Smooth muscle cell (in vitro differentiated cells): Measurements from ENCODE around the gene MAGIX. TPM values are rescaled to one million over a fixed set of nuclear protein-coding genes. Genes with fewer than 3 reads are reported as not detected.

Experiments
- DNase-seq: peaks from one replicate; lab custom pipeline; 2025; ENCODE audit not compliant: unreplicated experiment; lab: John Stamatoyannopoulos, UW
- H2AFZ ChIP-seq: fragments of 200-600 bp; sonication (generic); 2 replicates; pipeline ENCODE4 v1.6.0; 2016; ENCODE audit warnings: antibody characterized with exemption, low read depth, mild to moderate bottlenecking
- H3F3A ChIP-seq: fragments of 200-600 bp; sonication (generic); 2 replicates; pipeline ENCODE4 v1.6.0; 2017; ENCODE audit warnings: antibody characterized with exemption, low read depth
- H3K27ac ChIP-seq: fragments of 200-600 bp; sonication (generic); 2 replicates; pipeline ENCODE4 v1.5.1; 2016; ENCODE audit warnings: low read depth, mild to moderate bottlenecking
- H3K27me3 ChIP-seq: fragments of 200-600 bp; sonication (generic); 2 replicates; pipeline ENCODE4 v1.6.1; 2016; ENCODE audit warnings: low read depth, mild to moderate bottlenecking
- H3K36me3 ChIP-seq: fragments of 200-600 bp; sonication (generic); 2 replicates; pipeline ENCODE4 v1.5.1; 2016; ENCODE audit warnings: low read depth
- H3K4me1 ChIP-seq: fragments of 200-600 bp; sonication (generic); 2 replicates; pipeline ENCODE4 v1.5.1; 2016; ENCODE audit warnings: low read depth
- H3K4me2 ChIP-seq: fragments of 200-600 bp; sonication (generic); 2 replicates; pipeline ENCODE4 v1.6.0; 2016; ENCODE audit warnings: mild to moderate bottlenecking
- H3K4me3 ChIP-seq: fragments of 200-600 bp; sonication (generic); 2 replicates; pipeline ENCODE4 v1.5.1; 2016; ENCODE audit warnings: mild to moderate bottlenecking
- H3K79me2 ChIP-seq: fragments of 200-600 bp; sonication (generic); 2 replicates; pipeline ENCODE4 v1.6.0; 2016; ENCODE audit warnings: low read depth, mild to moderate bottlenecking
- H3K9ac ChIP-seq: fragments of 200-600 bp; sonication (generic); 2 replicates; pipeline ENCODE4 v1.6.0; 2016; ENCODE audit warnings: low read depth
- H3K9me3 ChIP-seq: fragments of 200-600 bp; sonication (generic); replicated peaks from 2 replicates; pipeline ENCODE4 v1.5.1; 2016; ENCODE audit warnings: low read depth
- H4K20me1 ChIP-seq: fragments of 200-600 bp; sonication (generic); 2 replicates; pipeline ENCODE4 v1.6.0; 2016; ENCODE audit warnings: low read depth
- WGBS: methylation state at CpG from one replicate; pipeline ENCODE4 v1.1.7; 2016; ENCODE audit warnings: low lambda C conversion rate; 5-methylcytosine and 5-hydroxymethylcytosine counted together
- polyA plus RNA-seq: library from polyadenylated mRNA; unstranded; fragments of >200 nt; fragmentation: Nextera tagmentation; extraction: Ambion mirVana; gene quantifications from 2 replicates; pipeline ENCODE4 v1.2.1, GENCODE V29; 2016
- total RNA-seq: library from RNA; depleted of rRNA; stranded (reverse); fragments of >200 nt; gene quantifications from 2 replicates; pipeline ENCODE4 v1.2.3, GENCODE V29; 2014
- TF ChIP-seq, protein P1 (sequence below): fragments of 200-600 bp; sonication (generic); IDR thresholded peaks from 2 replicates; pipeline ENCODE4 v1.5.1; 2017; ENCODE audit warnings: borderline replicate concordance, mild to moderate bottlenecking, antibody characterized with exemption; ENCODE audit not compliant: insufficient read depth, poor library complexity, severe bottlenecking

The MAGIX gene
- total and polyA plus RNA-seq, 2 experiments from 2014 or later: 0.45 to 3.8 TPM

GRCh38 chrX:49157194-49157593, 5.4 kb upstream of the MAGIX start:
- TF ChIP-seq, protein P1, sequence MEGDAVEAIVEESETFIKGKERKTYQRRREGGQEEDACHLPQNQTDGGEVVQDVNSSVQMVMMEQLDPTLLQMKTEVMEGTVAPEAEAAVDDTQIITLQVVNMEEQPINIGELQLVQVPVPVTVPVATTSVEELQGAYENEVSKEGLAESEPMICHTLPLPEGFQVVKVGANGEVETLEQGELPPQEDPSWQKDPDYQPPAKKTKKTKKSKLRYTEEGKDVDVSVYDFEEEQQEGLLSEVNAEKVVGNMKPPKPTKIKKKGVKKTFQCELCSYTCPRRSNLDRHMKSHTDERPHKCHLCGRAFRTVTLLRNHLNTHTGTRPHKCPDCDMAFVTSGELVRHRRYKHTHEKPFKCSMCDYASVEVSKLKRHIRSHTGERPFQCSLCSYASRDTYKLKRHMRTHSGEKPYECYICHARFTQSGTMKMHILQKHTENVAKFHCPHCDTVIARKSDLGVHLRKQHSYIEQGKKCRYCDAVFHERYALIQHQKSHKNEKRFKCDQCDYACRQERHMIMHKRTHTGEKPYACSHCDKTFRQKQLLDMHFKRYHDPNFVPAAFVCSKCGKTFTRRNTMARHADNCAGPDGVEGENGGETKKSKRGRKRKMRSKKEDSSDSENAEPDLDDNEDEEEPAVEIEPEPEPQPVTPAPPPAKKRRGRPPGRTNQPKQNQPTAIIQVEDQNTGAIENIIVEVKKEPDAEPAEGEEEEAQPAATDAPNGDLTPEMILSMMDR: no peak
- H3K36me3 ChIP-seq: no peaks in the 10 kb centered on the region
- no peaks in the 10 kb centered on the region for H4K20me1 ChIP-seq
- 76% methylated on average over 23 of the region's 25 CpGs for WGBS
- H3F3A ChIP-seq: no peaks in the 10 kb centered on the region
- no peak overlapping the region for H3K4me3 ChIP-seq
- H3K9me3 ChIP-seq: no peaks in the 10 kb centered on the region
- no peak overlapping the region for H3K27ac ChIP-seq
- no peak for DNase-seq
- H3K4me1 ChIP-seq: no peaks in the 10 kb centered on the region
- no peak overlapping the region for H2AFZ ChIP-seq
- H3K9ac ChIP-seq: no peak overlapping the region
- no peak overlapping the region for H3K4me2 ChIP-seq
- H3K79me2 ChIP-seq: no peaks in the 10 kb centered on the region
- H3K27me3 ChIP-seq: no peaks in the 10 kb centered on the region

DNA sequence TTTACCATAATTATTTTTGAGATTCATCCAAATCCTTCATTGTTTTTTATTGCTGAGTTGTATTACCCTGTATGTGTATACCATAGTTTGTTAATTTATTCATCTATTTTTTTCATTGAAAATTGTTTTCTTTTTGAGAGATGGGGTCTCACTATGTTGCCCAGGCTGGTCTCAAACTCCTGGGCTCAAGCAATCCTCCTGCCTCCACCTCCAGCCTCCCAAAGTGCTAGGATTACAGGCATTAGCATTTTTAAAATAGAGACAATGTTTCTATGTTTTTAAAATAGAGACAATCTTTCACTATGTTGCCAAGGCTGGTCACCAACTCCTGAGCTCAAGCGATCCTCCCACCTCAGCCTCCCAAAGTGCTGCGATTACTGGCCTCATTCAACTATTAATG, 1.6 kb upstream of the MAGIX start:
- H3F3A ChIP-seq: no peaks in the 10 kb centered on the region
- H3K4me1 ChIP-seq: no peaks in the 10 kb centered on the region
- no peaks in the 10 kb centered on the region for H3K79me2 ChIP-seq
- DNase-seq: no peak
- TF ChIP-seq, protein P1: no peak
- H3K36me3 ChIP-seq: no peaks in the 10 kb centered on the region
- no peaks in the 10 kb centered on the region for H3K27me3 ChIP-seq
- H4K20me1 ChIP-seq: no peaks in the 10 kb centered on the region
- no peaks in the 10 kb centered on the region for H3K9me3 ChIP-seq
- no peak overlapping the region for H2AFZ ChIP-seq
- WGBS: 95% methylated on average over 2 of the region's 2 CpGs
- no peak overlapping the region for H3K9ac ChIP-seq
- no peak overlapping the region for H3K27ac ChIP-seq
- H3K4me3 ChIP-seq: no peak overlapping the region
- no peak overlapping the region for H3K4me2 ChIP-seq

DNA sequence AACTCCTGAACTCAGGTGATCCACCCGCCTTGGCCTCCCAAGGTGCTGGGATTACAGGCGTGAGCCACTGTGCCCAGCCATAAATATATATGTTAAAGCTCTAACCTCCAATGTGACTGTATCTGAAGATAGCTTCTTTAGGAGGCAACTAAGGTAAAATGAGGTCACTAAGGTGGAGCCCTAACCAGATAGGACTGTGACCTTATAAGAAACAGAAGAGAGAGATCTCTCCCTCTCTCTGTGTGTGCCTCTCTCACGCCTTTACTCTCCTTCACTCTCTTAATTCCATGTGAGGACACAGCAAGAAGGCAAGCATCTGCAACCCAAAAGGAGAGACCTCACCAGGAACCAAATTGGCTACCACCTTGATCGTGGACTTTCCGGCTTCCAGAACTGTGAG, 926 bp upstream of the MAGIX start:
- WGBS: 86% methylated on average over 5 of the region's 5 CpGs
- Histone ChIP-seq H3F3A (no peaks in the 10 kb centered on the region), H3K79me2 (no peaks in the 10 kb centered on the region), H3K27me3 (no peaks in the 10 kb centered on the region), H4K20me1 (no peaks in the 10 kb centered on the region), H3K4me2 (no peak overlapping the region), H3K4me3 (no peak overlapping the region), H3K9ac (no peak overlapping the region), H3K27ac (no peak overlapping the region), H2AFZ (no peak overlapping the region), H3K4me1 (no peaks in the 10 kb centered on the region), H3K9me3 (no peaks in the 10 kb centered on the region), H3K36me3 (no peaks in the 10 kb centered on the region)
- DNase-seq: no peak
- TF ChIP-seq, protein P1: no peak
